Measurements from ENCODE around the gene ADGRF4.

DNA sequence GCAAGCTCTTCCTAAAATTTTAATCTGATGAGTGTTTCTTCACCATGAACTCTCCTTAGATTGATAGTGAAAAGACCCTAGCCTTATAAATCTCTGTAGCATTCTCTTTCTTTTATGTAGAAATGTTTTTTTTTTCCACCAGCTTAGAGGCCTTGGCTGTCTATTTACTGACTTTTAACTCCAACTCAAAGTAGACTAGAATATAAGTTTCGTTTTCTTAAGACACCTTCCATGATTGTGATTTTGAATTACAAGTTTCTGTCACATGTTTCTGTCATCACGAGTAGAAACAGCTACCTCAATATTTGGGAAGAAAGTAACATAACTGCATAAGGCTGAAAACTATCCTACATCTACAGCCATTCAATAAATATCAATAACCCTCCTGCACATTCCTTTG is 17.8 kb downstream of the ADGRF4 start:
- TF ChIP-seq, protein P1, sequence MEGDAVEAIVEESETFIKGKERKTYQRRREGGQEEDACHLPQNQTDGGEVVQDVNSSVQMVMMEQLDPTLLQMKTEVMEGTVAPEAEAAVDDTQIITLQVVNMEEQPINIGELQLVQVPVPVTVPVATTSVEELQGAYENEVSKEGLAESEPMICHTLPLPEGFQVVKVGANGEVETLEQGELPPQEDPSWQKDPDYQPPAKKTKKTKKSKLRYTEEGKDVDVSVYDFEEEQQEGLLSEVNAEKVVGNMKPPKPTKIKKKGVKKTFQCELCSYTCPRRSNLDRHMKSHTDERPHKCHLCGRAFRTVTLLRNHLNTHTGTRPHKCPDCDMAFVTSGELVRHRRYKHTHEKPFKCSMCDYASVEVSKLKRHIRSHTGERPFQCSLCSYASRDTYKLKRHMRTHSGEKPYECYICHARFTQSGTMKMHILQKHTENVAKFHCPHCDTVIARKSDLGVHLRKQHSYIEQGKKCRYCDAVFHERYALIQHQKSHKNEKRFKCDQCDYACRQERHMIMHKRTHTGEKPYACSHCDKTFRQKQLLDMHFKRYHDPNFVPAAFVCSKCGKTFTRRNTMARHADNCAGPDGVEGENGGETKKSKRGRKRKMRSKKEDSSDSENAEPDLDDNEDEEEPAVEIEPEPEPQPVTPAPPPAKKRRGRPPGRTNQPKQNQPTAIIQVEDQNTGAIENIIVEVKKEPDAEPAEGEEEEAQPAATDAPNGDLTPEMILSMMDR (optimal IDR thresholded peaks at IDR 0.05 in 1 of 3, IDR thresholded peaks at IDR 0.05 in 1 of 3, conservative IDR thresholded peaks at IDR 0.05 in 1 of 3; ENCODE audit: extremely low read depth in 1 of 3, insufficient read depth in 2 of 3, low read length in 3 of 3), result no peak
- TF ChIP-seq EZH2 (IDR thresholded peaks at IDR 0.05; ENCODE audit: low read length), result no peak
